GM18858 (cell line): ENCODE data around the gene UBE4B.

Source experiments
- ATAC-seq: cut with Tn5 transposase; IDR thresholded peaks from one replicate; pipeline ENCODE4 v1.9.1; 2021; ENCODE audit not compliant: unreplicated experiment

UBE4B gene

DNA sequence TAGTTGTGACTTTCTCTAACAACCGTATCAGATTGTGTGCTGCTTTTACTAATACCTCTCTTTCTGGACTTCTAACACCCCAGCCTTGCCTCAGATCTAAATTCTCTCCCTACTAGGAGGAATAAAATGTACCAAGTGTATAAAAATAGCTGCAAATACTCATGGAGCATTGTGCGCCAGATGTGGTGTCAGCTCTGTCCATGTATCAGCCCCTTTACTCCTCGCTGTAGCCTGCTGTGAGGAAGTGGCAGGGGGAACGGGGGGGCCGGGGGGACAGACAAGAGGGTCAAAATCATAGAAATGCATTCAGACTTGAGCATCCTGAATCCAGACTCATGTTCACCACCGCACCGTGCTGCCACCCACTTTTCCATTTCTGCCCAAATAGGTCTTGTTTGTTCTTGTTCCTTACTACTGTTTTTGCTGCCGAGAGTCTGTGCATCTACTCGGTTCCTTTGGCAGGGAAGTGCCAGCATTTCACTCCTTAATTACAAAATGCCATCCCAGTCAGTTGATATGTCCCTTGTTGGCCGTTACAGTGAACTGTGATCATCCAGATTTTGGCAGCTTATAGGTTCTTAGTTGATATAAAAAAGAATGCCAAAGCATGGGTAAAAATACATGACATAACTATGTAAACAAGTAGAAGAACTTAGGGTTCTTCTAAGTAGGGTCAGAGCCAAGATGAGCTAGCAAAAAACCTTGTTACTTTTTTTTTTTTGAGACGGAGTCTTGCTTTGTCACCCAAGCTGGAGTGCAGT is 76.4 kb downstream of the UBE4B start:
- ATAC-seq: no peak

DNA sequence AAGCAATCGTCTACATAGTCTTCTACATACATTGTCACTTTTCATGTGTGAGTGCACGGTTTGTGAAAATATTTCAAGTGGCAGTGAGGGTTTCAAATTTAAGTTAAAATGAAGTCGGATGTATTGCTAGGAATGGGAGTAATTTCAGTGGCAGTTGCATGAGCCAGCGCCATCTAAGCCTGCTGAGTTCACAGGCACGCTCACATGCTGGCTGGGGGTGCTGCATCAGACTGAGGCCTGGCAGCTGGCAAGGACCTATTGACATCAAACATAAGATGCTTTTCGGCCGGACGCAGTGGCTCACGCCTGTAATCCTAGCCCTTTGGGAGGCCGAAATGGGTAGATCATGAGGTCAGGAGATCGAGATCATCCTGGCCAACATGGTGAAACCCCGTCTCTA is 80.7 kb downstream of the UBE4B start:
- no peak for ATAC-seq

GRCh38 chr1:10114746-10115145 is 82.0 kb downstream of the UBE4B start:
- no peak for ATAC-seq

DNA sequence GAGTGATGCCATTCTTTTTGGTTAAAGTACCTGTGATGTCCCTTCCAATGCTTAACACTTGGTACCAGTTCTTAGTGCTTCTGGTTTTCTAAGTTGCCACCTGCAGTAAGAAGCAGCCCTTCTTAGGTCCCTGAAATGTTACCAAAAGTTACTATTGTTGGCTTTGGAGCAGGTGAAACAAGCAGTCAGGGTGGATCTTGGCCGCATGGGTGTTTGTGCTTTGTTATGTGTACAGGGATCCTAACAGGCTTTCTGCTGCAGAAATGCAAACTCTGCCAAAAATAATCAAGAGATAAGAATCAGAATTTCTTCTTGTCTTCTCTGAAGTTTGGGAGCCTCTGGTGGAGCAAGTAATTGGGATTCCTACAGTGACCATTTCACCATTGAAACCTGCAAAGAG is 84.4 kb downstream of the UBE4B start:
- no peak for ATAC-seq

DNA sequence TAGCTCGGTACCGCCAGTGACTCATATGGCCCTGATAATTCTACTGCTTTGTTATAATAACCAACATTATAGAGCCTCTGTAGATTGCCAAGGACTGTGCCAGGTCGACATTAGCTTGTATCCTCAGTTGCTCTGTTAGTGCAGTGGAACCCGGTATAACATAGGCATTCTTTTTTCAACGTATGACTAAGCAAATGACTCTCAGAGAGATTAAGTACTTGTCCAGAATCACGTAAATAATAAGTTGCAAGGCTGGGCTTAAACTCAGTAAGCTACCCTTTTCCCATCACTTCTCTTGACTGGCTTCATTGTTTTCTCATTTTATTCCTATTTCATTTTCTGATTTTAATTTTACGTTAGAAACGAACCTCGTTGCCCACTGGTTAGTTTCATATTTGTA is 85.1 kb downstream of the UBE4B start:
- ATAC-seq: no peak

DNA sequence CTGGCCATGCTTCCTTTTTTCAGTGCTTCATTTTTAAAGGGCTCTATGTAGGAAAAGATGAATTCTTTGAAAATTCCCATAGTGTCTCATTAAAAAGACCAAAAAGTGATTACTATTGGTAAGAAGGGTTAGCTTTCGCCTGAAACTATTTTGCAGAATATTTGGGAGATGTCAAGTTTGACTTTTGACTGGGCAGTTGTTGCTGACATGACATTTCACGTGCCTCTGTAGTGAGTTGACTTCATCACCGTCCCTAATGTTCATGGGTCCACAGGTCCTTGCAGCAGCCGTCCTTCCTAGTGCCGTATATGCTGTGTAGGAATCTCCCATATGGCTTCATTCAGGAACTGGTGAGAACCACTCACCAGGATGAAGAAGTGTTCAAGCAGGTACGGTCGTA is 88.9 kb downstream of the UBE4B start:
- ATAC-seq: no peak

GRCh38 chr1:10122926-10123325 is 90.2 kb downstream of the UBE4B start:
- ATAC-seq: no peak

DNA sequence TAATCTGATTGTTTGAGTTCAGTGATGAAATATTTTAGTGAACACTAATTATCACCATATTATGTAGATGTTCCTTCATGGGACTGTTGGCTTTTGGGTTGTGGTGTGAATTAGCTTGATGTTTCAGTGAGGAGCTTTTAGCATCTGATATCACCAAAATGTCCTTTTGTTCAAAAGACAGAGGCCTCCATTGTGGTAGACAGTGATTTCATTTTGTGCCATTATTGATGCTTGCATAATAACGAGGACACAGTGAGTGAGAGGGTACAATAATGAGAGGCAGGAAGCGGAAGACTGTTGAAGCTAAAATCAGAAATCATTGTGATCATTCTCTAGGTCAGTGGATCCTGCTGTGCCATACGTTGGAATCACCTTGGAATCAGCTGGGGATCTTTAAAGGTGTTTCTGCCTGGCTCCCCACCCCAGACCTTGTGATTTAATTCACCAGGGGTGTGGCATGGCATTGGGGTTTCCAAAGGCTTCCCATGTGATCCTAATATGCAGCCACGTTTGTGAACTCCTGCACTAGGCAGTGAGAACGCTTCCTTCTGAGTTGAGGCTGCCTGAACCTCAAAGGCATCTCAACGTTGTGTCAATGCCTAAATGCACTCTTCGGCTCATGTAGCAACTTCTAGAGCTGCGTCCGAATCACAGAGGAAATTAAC is 95.5 kb downstream of the UBE4B start:
- no peak for ATAC-seq

GRCh38 chr1:10132316-10132715 is 99.6 kb downstream of the UBE4B start:
- no peak for ATAC-seq

DNA sequence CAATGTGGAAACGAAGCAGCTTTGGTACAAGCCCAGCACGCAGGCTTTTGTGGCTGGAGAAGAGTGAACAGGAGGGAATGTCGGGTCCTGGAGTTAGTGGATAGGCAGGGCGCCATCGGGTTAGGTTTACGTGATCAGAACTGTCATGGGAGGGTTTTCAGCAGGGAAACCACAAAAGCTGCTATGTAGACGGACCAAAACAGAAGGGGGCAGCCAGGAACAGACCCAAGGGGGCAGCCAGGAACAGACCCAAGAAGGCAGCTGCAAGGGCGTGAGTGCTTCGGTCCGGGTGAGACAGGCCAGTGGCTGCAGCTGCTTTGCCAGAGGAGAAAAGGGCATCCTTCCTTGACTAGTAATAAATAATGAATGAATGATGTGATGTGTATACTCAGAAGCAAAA is 100.1 kb downstream of the UBE4B start:
- ATAC-seq: no peak

- ATAC-seq: no peak
These were observed 108.2 kb downstream of the UBE4B start for GRCh38 chr1:10140981-10141380.

DNA sequence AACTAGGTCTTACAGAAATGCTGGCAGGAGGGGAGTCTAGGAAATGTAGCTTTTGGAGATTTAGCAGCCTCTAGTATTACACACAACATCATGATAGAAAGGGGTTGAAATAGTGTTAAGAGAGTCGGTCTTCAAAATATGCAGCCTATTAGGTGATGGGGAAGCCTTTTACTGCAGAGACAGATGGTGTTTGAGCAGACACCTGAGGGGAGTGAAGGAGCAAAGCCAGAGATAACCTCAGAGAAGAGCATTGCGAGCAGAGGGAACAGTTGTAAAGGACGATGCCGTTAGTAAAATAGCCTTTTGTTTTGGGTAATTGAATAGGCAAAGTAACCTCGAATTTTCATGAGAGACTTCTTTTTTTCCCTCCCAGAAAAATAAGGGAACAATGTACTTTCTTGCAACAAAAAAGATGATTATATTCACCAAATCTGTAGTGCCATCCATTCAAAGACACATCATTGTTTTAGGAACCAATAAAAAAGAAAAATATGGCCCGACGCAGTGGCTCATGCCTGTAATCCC is 111.3 kb downstream of the UBE4B start:
- no peak for ATAC-seq

DNA sequence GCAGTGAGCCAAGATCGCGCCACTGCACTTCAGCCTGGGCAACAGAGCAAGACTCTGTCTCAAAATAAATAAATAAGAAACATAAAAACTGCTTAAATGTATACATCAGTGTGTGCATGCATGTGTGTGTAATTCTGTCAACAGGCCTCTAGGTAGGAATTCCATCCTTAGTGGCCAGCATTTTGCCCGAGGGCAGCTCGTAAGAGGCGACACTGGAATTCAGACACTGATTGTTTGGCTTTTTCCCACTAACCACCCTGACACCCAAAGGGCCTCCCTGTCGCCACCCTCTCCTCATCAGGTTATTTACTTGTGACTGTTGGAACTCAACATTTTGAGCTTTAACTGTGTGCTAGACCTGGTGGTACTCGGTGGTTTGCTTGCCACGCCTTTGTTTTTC is 113.6 kb downstream of the UBE4B start:
- ATAC-seq: no peak

GRCh38 chr1:10149231-10149630 is 116.5 kb downstream of the UBE4B start:
- ATAC-seq: no peak

- no peak for ATAC-seq
These were observed 120.0 kb downstream of the UBE4B start for GRCh38 chr1:10152709-10153284.

DNA sequence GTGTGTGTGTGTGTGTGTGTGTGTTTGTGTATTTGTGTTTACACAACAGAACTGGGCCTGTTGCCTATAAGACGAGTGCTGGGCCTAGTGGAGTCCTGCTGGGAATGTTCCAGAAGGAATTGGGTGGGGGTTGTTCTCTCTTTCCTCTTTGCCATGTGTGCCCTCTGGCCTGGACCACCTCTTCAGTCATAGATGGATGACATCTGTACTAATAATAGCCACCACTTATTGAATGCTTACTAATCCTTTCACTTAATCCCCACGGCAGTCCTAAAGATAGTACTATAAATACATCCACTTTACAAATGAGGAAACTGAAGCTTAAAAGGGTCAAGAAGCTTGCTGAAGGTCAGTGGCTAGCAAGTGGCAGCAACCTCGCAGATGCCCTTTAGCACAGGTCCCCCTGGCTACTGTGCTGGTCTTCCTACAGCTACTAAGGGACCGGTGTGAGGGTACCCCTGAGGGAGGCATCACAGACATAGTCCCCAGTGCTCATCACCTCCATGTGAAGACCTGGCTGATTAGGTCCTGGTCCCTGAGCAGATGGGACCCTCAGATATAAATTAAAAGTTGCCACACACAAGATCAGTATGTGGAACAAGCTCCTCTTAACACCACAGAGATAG is 122.4 kb downstream of the UBE4B start:
- ATAC-seq: no peak

- no peak for ATAC-seq
These were observed 127.4 kb downstream of the UBE4B start for GRCh38 chr1:10160173-10160572.

DNA sequence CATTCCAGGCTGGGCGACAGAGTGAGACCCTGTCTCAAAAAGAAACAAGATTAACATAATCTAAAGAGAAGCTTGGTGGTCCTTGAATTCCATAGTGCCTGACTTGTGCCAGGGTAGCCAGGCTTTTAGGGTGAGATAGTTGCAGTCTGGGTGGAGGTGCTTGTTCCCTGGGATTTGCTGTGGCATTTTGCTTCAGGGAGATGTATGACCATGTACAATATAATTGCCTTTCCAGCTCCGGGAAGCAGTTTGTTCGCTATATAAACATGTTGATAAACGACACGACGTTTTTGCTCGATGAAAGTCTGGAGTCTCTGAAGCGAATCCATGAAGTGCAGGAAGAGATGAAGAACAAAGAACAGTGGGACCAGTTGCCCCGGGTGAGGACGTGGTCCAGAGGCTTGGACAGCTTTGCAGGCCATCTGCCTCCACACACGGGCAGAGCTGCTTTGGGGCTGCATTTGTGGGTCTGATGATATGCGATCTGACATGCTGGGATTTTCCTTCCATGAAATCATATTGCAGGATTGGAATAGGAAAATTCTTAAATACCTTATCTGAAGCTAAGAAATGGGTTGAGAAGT is 128.2 kb downstream of the UBE4B start:
- ATAC-seq: no peak

- ATAC-seq: no peak
These were observed 129.0 kb downstream of the UBE4B start for GRCh38 chr1:10161541-10162290.

- no peak for ATAC-seq
These were observed 136.3 kb downstream of the UBE4B start for GRCh38 chr1:10168912-10169514.
